Breast epithelium (tissue), 4 donors: ENCODE results near the gene TARDBP. TPM values are rescaled to one million over a fixed set of nuclear protein-coding genes. Genes with fewer than 3 reads are reported as not detected.

ENCODE experiments used
- DNase-seq, 2 donors: peaks; one replicate each; pipeline ENCODE4 v3.0.0-alpha.2; 2019; ENCODE audit warnings: low spot score in 2 of 2
- H3K27ac ChIP-seq, 2 donors: fragments of 200-600 bp; sonication (generic) in 1 of 2; one replicate each; pipeline ENCODE4 v1.5.1; 2016 to 2019; ENCODE audit warnings: mild to moderate bottlenecking in 1 of 2
- H3K27me3 ChIP-seq, 2 donors: fragments of 200-600 bp; sonication (generic) in 1 of 2; one replicate each; pipeline versions ENCODE4 v1.5.1 to v1.6.0; 2017 to 2019; ENCODE audit warnings: control low read depth in 1 of 2, mild to moderate bottlenecking in 1 of 2
- H3K36me3 ChIP-seq: fragments of 200-600 bp; one replicate; pipeline ENCODE4 v1.5.1; 2019
- H3K4me1 ChIP-seq, 2 donors: fragments of 200-600 bp; sonication (generic); one replicate each; pipeline ENCODE4 v1.5.1; 2016 to 2019; ENCODE audit warnings: control low read depth in 1 of 2
- H3K4me3 ChIP-seq, 3 donors: fragments of 200-600 bp; sonication (generic); 1 replicate in 2 of 3; 2 replicates in 1 of 3; pipeline ENCODE4 v1.5.1; 2016 to 2019; ENCODE audit warnings: mild to moderate bottlenecking in 3 of 3, moderate library complexity in 2 of 3
- H3K9me3 ChIP-seq, 2 donors: fragments of 200-600 bp; sonication (generic) in 1 of 2; one replicate each; pipeline ENCODE4 v1.5.1; 2016 to 2019; ENCODE audit warnings: control low read depth in 1 of 2
- POLR2A ChIP-seq: fragments of 450-650 bp; IDR thresholded peaks from one replicate; pipeline ENCODE4 v1.6.1; 2016; ENCODE audit warnings: antibody characterized with exemption, mild to moderate bottlenecking, moderate library complexity
- POLR2AphosphoS5 ChIP-seq, 3 donors: sonication (generic); formaldehyde crosslinking; IDR thresholded peaks; one replicate each; pipeline ENCODE4 v1.6.1; 2017; ENCODE audit warnings: antibody characterized with exemption in 3 of 3
- intact Hi-C: fragments of 100-400 bp; cut with DNase I; formaldehyde crosslinking; loops from one replicate; pipeline ENCODE4 v1.15.1; 2023; ENCODE audit warnings: low total_unique reads
- total RNA-seq, 3 donors: library from RNA; depleted of rRNA; stranded (reverse); fragments of >200 nt; gene quantifications; one replicate each; pipeline ENCODE4 v1.1.0, GENCODE V29; 2016
- TF ChIP-seq, protein P1 (sequence below), 3 donors: fragments of 450-650 bp; IDR thresholded peaks; one replicate each; pipeline ENCODE4 v1.5.1; 2016 to 2017; ENCODE audit warnings: antibody characterized with exemption in 3 of 3, mild to moderate bottlenecking in 3 of 3, moderate library complexity in 3 of 3

Gene TARDBP
- total RNA-seq, 3 donors from 2014 or later = 113 to 165 (median 142) TPM

DNA sequence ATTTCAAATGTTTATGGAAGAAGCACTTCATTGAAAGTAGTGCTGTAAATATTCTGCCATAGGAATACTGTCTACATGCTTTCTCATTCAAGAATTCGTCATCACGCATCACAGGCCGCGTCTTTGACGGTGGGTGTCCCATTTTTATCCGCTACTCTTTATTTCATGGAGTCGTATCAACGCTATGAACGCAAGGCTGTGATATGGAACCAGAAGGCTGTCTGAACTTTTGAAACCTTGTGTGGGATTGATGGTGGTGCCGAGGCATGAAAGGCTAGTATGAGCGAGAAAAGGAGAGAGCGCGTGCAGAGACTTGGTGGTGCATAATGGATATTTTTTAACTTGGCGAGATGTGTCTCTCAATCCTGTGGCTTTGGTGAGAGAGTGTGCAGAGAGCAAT, 10.7 kb downstream of the TARDBP start:
- intact Hi-C loops = no loop called here
- H3K9me3 ChIP-seq = no peaks in the 10 kb centered on the region
- no peaks in the 10 kb centered on the region for H3K27me3 ChIP-seq
- H3K27ac ChIP-seq = no peak overlapping the region
- no peaks in the 10 kb centered on the region for H3K4me1 ChIP-seq
- no peak for DNase-seq
- TF ChIP-seq POLR2A (no peak), POLR2AphosphoS5 (IDR thresholded peaks at IDR 0.05) (no peak)
- TF ChIP-seq, protein P1, sequence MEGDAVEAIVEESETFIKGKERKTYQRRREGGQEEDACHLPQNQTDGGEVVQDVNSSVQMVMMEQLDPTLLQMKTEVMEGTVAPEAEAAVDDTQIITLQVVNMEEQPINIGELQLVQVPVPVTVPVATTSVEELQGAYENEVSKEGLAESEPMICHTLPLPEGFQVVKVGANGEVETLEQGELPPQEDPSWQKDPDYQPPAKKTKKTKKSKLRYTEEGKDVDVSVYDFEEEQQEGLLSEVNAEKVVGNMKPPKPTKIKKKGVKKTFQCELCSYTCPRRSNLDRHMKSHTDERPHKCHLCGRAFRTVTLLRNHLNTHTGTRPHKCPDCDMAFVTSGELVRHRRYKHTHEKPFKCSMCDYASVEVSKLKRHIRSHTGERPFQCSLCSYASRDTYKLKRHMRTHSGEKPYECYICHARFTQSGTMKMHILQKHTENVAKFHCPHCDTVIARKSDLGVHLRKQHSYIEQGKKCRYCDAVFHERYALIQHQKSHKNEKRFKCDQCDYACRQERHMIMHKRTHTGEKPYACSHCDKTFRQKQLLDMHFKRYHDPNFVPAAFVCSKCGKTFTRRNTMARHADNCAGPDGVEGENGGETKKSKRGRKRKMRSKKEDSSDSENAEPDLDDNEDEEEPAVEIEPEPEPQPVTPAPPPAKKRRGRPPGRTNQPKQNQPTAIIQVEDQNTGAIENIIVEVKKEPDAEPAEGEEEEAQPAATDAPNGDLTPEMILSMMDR (IDR thresholded peaks at IDR 0.05) = no peak
- peaks cover 5% of the 10 kb centered on the region for H3K36me3 ChIP-seq
- no peak overlapping the region for H3K4me3 ChIP-seq

DNA sequence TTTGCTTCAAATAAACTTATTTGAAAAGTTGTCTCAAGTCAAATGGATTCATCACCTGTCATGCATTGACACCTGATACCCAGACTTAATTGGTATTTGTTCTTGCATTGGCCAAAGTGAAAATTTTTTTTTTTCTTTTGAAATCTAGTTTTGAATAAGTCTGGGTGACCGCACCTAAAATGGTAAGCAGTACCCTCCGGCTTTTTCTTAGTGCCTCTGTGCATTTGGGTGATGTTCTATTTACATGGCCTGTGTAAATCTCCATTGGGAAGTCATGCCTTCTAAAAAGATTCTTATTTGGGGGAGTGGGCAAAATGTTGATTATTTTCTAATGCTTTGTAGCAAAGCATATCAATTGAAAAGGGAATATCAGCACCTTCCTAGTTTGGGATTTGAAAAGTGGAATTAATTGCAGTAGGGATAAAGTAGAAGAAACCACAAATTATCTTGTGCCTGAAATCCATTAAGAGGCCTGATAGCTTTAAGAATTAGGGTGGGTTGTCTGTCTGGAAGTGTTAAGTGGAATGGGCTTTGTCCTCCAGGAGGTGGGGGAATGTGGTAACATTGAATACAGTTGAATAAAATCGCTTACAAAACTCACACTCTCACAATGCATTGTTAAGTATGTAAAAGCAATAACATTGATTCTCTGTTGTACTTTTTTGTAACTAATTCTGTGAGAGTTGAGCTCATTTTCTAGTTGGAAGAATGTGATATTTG, 11.9 kb downstream of the TARDBP start:
- TF ChIP-seq POLR2A = no peak
- TF ChIP-seq POLR2AphosphoS5 (IDR thresholded peaks at IDR 0.05) = no peak
- TF ChIP-seq, protein P1 (IDR thresholded peaks at IDR 0.05) = no peak
- Histone ChIP-seq H3K9me3 (no peaks in the 10 kb centered on the region), H3K36me3 (peaks cover 5% of the 10 kb centered on the region), H3K27me3 (no peaks in the 10 kb centered on the region), H3K27ac (no peak overlapping the region), H3K4me1 (no peaks in the 10 kb centered on the region), H3K4me3 (no peak overlapping the region)
- no peak for DNase-seq
- intact Hi-C loops = no loop called here

DNA sequence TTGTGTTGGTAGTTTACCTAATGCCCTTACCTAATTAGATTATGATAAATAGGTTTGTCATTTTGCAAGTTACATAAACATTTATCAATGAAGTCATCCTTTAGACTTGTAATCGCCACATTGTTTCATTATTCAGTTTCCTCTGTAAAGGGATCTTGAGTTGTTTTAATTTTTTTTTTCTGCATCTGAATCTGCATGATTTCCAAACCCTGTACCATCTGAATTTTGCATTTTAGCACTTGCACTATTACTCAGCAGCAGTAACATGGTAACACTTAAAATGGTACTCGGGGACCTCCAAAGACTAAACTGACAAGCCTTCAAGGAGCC, 12.4 kb downstream of the TARDBP start:
- TF ChIP-seq POLR2AphosphoS5 (IDR thresholded peaks at IDR 0.05) = no peak
- TF ChIP-seq POLR2A = no peak
- Histone ChIP-seq H3K27me3 (no peaks in the 10 kb centered on the region), H3K9me3 (no peaks in the 10 kb centered on the region), H3K36me3 (peaks cover 5% of the 10 kb centered on the region), H3K4me3 (no peak overlapping the region), H3K4me1 (no peaks in the 10 kb centered on the region), H3K27ac (no peak overlapping the region)
- DNase-seq = no peak
- intact Hi-C loops = no loop called here

DNA sequence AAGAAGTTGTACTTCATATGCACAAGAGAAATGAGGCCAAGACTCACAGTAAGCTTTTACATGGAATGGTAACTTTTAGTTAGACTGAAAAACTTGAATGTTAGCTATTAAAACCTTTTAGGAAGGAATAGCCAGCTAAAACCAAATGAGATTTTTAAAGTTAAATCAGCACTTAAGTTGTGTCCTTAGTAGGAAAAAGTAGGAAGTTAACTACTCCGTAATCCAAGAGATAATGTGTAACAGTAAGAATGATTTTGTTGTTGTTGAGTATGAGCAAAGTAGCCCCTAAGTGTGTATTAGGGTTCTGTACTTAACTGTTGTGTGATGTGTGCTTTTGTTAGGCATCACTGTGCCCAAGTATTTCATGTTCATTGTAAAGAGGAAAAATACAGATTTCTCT, 13.2 kb downstream of the TARDBP start:
- no peaks in the 10 kb centered on the region for H3K27me3 ChIP-seq
- no peak overlapping the region for H3K27ac ChIP-seq
- TF ChIP-seq, protein P1 (IDR thresholded peaks at IDR 0.05) = no peak
- TF ChIP-seq POLR2A (no peak), POLR2AphosphoS5 (IDR thresholded peaks at IDR 0.05) (no peak)
- no peaks in the 10 kb centered on the region for H3K36me3 ChIP-seq
- no peaks in the 10 kb centered on the region for H3K4me1 ChIP-seq
- intact Hi-C loops = no loop called here
- DNase-seq = no peak
- H3K4me3 ChIP-seq = no peak overlapping the region
- no peaks in the 10 kb centered on the region for H3K9me3 ChIP-seq

DNA sequence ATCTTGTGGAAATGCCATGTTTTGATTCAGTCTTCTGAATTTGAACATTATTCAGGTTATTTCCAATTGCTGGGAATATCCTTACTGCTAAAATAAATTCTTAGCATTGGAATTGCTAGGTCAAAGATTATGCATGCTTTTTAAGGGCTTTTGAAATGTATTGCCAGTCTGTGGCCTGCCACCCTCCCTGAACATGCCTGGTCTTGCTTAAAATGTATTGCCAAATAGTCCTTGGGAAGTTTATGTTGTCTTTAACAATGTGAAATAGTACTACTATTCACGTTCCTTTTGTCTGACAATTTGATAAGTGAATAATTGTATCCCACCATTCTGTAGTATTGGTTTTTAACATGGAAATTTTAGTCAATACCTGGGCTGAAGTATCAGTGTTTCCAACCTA, 13.6 kb downstream of the TARDBP start:
- TF ChIP-seq POLR2A = no peak
- TF ChIP-seq, protein P1 (IDR thresholded peaks at IDR 0.05) = no peak
- no peak for TF ChIP-seq POLR2AphosphoS5 (IDR thresholded peaks at IDR 0.05)
- Histone ChIP-seq H3K4me3 (no peak overlapping the region), H3K36me3 (no peaks in the 10 kb centered on the region), H3K27me3 (no peaks in the 10 kb centered on the region), H3K4me1 (no peaks in the 10 kb centered on the region), H3K27ac (no peak overlapping the region), H3K9me3 (no peaks in the 10 kb centered on the region)
- no peak for DNase-seq
- intact Hi-C loops = no loop called here

DNA sequence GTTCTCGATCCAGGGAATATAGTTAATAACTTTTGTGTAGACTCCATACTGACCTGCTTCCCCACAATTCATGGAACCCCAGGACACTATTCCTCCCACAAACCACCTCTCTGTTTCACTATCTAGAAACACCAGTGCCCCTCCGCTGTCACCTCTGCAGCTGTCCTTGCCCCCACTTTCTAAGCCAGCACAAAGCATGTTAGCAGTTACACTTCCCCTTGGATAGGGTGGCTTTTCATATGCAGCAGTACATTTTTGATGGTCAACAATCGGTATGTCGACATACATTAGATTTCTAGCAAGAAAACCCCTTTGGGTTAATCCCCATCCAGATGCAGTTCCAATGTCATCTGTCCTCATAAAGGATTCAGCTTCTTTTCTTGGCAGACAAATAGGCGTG, 14.4 kb downstream of the TARDBP start:
- DNase-seq = no peak
- Histone ChIP-seq H3K4me3 (no peak overlapping the region), H3K4me1 (no peaks in the 10 kb centered on the region), H3K9me3 (no peaks in the 10 kb centered on the region), H3K36me3 (no peaks in the 10 kb centered on the region), H3K27me3 (no peaks in the 10 kb centered on the region), H3K27ac (no peak overlapping the region)
- TF ChIP-seq POLR2A = no peak
- TF ChIP-seq, protein P1 (IDR thresholded peaks at IDR 0.05) = no peak
- TF ChIP-seq POLR2AphosphoS5 (IDR thresholded peaks at IDR 0.05) = no peak
- intact Hi-C loops = no loop called here
